CD4-positive, CD25-positive, alpha-beta regulatory T cell (primary cell): Measurements from ENCODE around the gene DGCR2. TPM values are rescaled to one million over a fixed set of nuclear protein-coding genes. Genes with fewer than 3 reads are reported as not detected.

Experiments
- ATAC-seq, 2 donors: fragments of 150-1000 bp; cut with Tn5 transposase; one replicate each; pipeline ENCODE4 v1.10.0; 2021; ENCODE audit warnings: low read depth in 2 of 2, moderate number of reproducible peaks in 2 of 2, moderate library complexity in 1 of 2
- DNase-seq, 3 donors: peaks; one replicate each; pipeline versions ENCODE4 v3.0.0 to v3.0.0-alpha.2; 2012 to 2022; ENCODE audit warnings: mixed read lengths in 1 of 3
- H3K27ac ChIP-seq: one replicate; pipeline ENCODE4 v1.7.0; 2013; ENCODE audit warnings: mild to moderate bottlenecking, low read length; ENCODE audit not compliant: insufficient read depth, poor library complexity, severe bottlenecking
- H3K27me3 ChIP-seq: one replicate; pipeline ENCODE4 v1.7.0; 2013; ENCODE audit warnings: low read length; ENCODE audit not compliant: control insufficient read depth, insufficient read depth
- H3K36me3 ChIP-seq: one replicate; pipeline ENCODE4 v1.7.0; 2013; ENCODE audit warnings: mild to moderate bottlenecking, low read length, moderate library complexity; ENCODE audit not compliant: control insufficient read depth, insufficient read depth
- H3K4me1 ChIP-seq: 2 replicates; pipeline ENCODE4 v1.7.0; 2013; ENCODE audit warnings: mild to moderate bottlenecking, low read length; ENCODE audit not compliant: insufficient read depth, control insufficient read depth, poor library complexity, severe bottlenecking
- H3K4me3 ChIP-seq: one replicate; pipeline ENCODE4 v1.7.0; 2013; ENCODE audit warnings: low read depth, mild to moderate bottlenecking, low read length, moderate library complexity
- H3K9me3 ChIP-seq, 2 experiments: 1 replicate in 1 of 2; 2 replicates in 1 of 2; pipeline ENCODE4 v1.7.0; 2013; ENCODE audit warnings: low read length in 2 of 2, mild to moderate bottlenecking in 1 of 2, moderate library complexity in 1 of 2; ENCODE audit not compliant: control insufficient read depth in 2 of 2
- H3K27ac Mint-ChIP-seq, 3 donors: one replicate each; pipeline ENCODE4 v1.8.0; 2020 to 2022; ENCODE audit warnings: mild to moderate bottlenecking in 3 of 3, mixed read lengths in 3 of 3, moderate library complexity in 2 of 3
- H3K27me3 Mint-ChIP-seq: one replicate; pipeline ENCODE4 v1.8.0; 2022; ENCODE audit warnings: mild to moderate bottlenecking, mixed read lengths
- H3K36me3 Mint-ChIP-seq: one replicate; pipeline ENCODE4 v1.8.0; 2020; ENCODE audit warnings: mixed read lengths
- H3K4me1 Mint-ChIP-seq, 4 donors: one replicate each; pipeline ENCODE4 v1.8.0; 2020 to 2022; ENCODE audit warnings: mixed read lengths in 4 of 4, mild to moderate bottlenecking in 1 of 4
- H3K4me3 Mint-ChIP-seq, 4 donors: one replicate each; pipeline ENCODE4 v1.8.0; 2020 to 2022; ENCODE audit warnings: mild to moderate bottlenecking in 4 of 4, mixed read lengths in 4 of 4, moderate library complexity in 3 of 4
- H3K9me3 Mint-ChIP-seq, 7 donors: one replicate each; pipeline ENCODE4 v1.8.0; 2020 to 2022; ENCODE audit warnings: mixed read lengths in 7 of 7, mild to moderate bottlenecking in 3 of 7, moderate library complexity in 2 of 7
- polyA plus RNA-seq, 4 donors: library from polyadenylated mRNA; unstranded; fragments of 300-500 nt; fragmentation: Illumina TruSeq; gene quantifications; one replicate each; pipeline ENCODE4 v1.2.3, GENCODE V29; 2021
- total RNA-seq: library from RNA; stranded (reverse); gene quantifications from one replicate; pipeline ENCODE4 v1.2.3, GENCODE V29; 2022

DGCR2 gene
- total and polyA plus RNA-seq, 5 donors from 2014 or later: 51.8 to 75.2 (median 58.4) TPM

GRCh38 chr22:19062139-19062942 lies 59.9 kb downstream of the DGCR2 start:
- H3K36me3 ChIP-seq: peaks cover 95% of the 10 kb centered on the region
- no peaks in the 10 kb centered on the region for H3K9me3 ChIP-seq
- Mint-ChIP-seq H3K36me3 (peaks cover 50% of the 10 kb centered on the region), H3K4me3 (no peak overlapping the region), H3K27me3 (no peaks in the 10 kb centered on the region), H3K4me1 (peaks cover 0 to 10% (median 4%) of the 10 kb centered on the region in 4 donors), H3K27ac (peak overlapping the region in 2 of 3 donors; percentile 12 to 31), H3K9me3 (no peaks in the 10 kb centered on the region)
- H3K27ac ChIP-seq: no peak overlapping the region
- H3K4me3 ChIP-seq: no peak overlapping the region
- no peak for DNase-seq
- no peak for ATAC-seq
- H3K4me1 ChIP-seq: no peaks in the 10 kb centered on the region
- no peaks in the 10 kb centered on the region for H3K27me3 ChIP-seq

GRCh38 chr22:19061471-19062138 lies 60.6 kb downstream of the DGCR2 start:
- Mint-ChIP-seq H3K4me3 (peak overlapping the region in 1 of 4 donors; percentile 38), H3K36me3 (peaks cover 54% of the 10 kb centered on the region), H3K27me3 (no peaks in the 10 kb centered on the region), H3K4me1 (peaks cover 0 to 10% (median 8%) of the 10 kb centered on the region in 4 donors), H3K9me3 (no peaks in the 10 kb centered on the region), H3K27ac (peak overlapping the region in 1 of 3 donors; percentile 12)
- Histone ChIP-seq H3K27ac (no peak overlapping the region), H3K36me3 (peaks cover 96% of the 10 kb centered on the region), H3K27me3 (no peaks in the 10 kb centered on the region), H3K4me3 (no peak overlapping the region), H3K9me3 (no peaks in the 10 kb centered on the region), H3K4me1 (no peaks in the 10 kb centered on the region)
- DNase-seq (no peak), ATAC-seq (no peak)

GRCh38 chr22:19060356-19061009 lies 61.7 kb downstream of the DGCR2 start:
- Mint-ChIP-seq H3K36me3 (peaks cover 58% of the 10 kb centered on the region), H3K9me3 (no peaks in the 10 kb centered on the region), H3K4me1 (peaks cover 0 to 10% (median 8%) of the 10 kb centered on the region in 4 donors), H3K4me3 (no peak overlapping the region), H3K27me3 (no peaks in the 10 kb centered on the region), H3K27ac (peak overlapping the region in 1 of 3 donors; percentile 31)
- ATAC-seq: no peak
- Histone ChIP-seq H3K36me3 (peaks cover 94% of the 10 kb centered on the region), H3K9me3 (no peaks in the 10 kb centered on the region), H3K4me3 (no peak overlapping the region), H3K4me1 (no peaks in the 10 kb centered on the region), H3K27me3 (no peaks in the 10 kb centered on the region), H3K27ac (no peak overlapping the region)
- no peak for DNase-seq

GRCh38 chr22:19059481-19060278 lies 62.5 kb downstream of the DGCR2 start:
- no peak for DNase-seq
- H3K4me1 Mint-ChIP-seq: peaks cover under 1 to 10% (median 8%) of the 10 kb centered on the region in 4 donors
- peaks cover 59% of the 10 kb centered on the region for H3K36me3 Mint-ChIP-seq
- H3K4me3 Mint-ChIP-seq: no peak overlapping the region
- ATAC-seq: no peak
- H3K27me3 Mint-ChIP-seq: no peaks in the 10 kb centered on the region
- Histone ChIP-seq H3K36me3 (peaks cover 88% of the 10 kb centered on the region), H3K9me3 (no peaks in the 10 kb centered on the region), H3K4me3 (no peak overlapping the region), H3K27me3 (no peaks in the 10 kb centered on the region), H3K27ac (no peak overlapping the region), H3K4me1 (no peaks in the 10 kb centered on the region)
- peak overlapping the region in 2 of 3 donors; percentile 31 to 82 for H3K27ac Mint-ChIP-seq
- no peaks in the 10 kb centered on the region for H3K9me3 Mint-ChIP-seq

GRCh38 chr22:19058713-19059451 lies 63.3 kb downstream of the DGCR2 start:
- no peak overlapping the region for H3K4me3 ChIP-seq
- ATAC-seq: no peak
- Mint-ChIP-seq H3K4me3 (no peak overlapping the region), H3K9me3 (no peaks in the 10 kb centered on the region), H3K4me1 (peaks cover 5 to 12% (median 11%) of the 10 kb centered on the region in 4 donors), H3K36me3 (peaks cover 56% of the 10 kb centered on the region), H3K27me3 (no peaks in the 10 kb centered on the region), H3K27ac (peak overlapping the region in 1 of 3 donors; percentile 25)
- H3K4me1 ChIP-seq: no peaks in the 10 kb centered on the region
- H3K27me3 ChIP-seq: no peaks in the 10 kb centered on the region
- H3K9me3 ChIP-seq: no peaks in the 10 kb centered on the region
- H3K36me3 ChIP-seq: peaks cover 84% of the 10 kb centered on the region
- DNase-seq: no peak
- no peak overlapping the region for H3K27ac ChIP-seq

- Mint-ChIP-seq H3K36me3 (peaks cover 51% of the 10 kb centered on the region), H3K4me1 (peaks cover 5 to 20% (median 11%) of the 10 kb centered on the region in 4 donors), H3K27me3 (no peaks in the 10 kb centered on the region), H3K9me3 (no peaks in the 10 kb centered on the region), H3K4me3 (no peak overlapping the region), H3K27ac (no peak overlapping the region)
- ATAC-seq: no peak
- no peaks in the 10 kb centered on the region for H3K4me1 ChIP-seq
- no peak for DNase-seq
- no peak overlapping the region for H3K4me3 ChIP-seq
- H3K36me3 ChIP-seq: peaks cover 86% of the 10 kb centered on the region
- no peaks in the 10 kb centered on the region for H3K27me3 ChIP-seq
- no peaks in the 10 kb centered on the region for H3K9me3 ChIP-seq
- H3K27ac ChIP-seq: no peak overlapping the region
These were observed 64.2 kb downstream of the DGCR2 start for GRCh38 chr22:19057999-19058491.
